Endometrial microvascular endothelial cells (primary cell): ENCODE measurements around the gene CCDC13. TPM values are rescaled to one million over a fixed set of nuclear protein-coding genes. Genes with fewer than 3 reads are reported as not detected.

Experiments
- in situ Hi-C: cut with HindIII; loops from 2 replicates; pipeline ENCODE4 v1.10.0; 2017; ENCODE audit warnings: low sequenced_read_pairs, low pct_unique_long_range_greater_than_20kb; ENCODE audit errors: inconsistent ontology term
- total RNA-seq: library from RNA; depleted of rRNA; stranded (reverse); fragments of >200 nt; gene quantifications from one replicate; pipeline ENCODE4 v1.2.3, GENCODE V29; 2015; ENCODE audit errors: inconsistent ontology term

CCDC13 gene
- total RNA-seq, 1 donor from 2014 or later = not detected

DNA sequence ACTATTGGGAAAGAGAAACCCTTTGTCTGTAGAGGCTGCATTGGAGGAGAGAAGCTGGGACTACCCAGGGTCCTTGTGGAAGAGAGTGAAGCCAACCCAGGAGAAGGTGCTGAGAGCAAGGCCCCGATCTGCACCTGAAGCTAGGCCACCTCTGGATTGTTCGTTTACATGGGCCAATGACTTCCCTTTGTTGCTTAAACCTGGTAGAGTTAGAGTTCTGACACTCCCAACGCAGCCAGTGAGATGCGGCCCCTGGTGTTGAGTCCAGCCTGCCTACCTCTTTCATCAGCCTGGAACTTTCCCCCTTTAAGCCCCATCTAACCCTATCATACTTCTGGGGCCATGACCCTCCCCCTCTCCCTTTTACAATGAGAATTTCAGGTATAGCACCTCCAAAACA lies 30.8 kb downstream of the CCDC13 start:
- in situ Hi-C loops = no loop called here

DNA sequence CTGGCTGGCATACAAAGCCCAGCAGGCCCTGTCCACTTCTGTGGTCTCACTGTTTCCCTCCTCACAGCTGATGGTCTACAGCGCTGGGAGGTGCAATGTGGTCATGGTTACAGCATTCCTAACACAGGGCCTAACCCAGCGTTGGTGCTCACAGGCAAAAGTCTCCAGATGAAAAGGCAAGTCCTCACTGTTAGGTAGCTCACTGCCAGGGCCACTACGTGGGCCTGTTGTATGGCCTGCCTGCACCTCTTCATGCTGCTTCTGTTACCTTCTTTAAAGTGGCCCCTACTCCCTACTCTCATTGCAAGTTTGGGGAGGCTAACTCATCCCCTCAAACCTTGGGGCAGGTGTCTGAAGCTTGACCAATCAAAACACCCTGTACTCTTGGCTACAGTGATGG lies 31.3 kb downstream of the CCDC13 start:
- in situ Hi-C loops = no loop called here

DNA sequence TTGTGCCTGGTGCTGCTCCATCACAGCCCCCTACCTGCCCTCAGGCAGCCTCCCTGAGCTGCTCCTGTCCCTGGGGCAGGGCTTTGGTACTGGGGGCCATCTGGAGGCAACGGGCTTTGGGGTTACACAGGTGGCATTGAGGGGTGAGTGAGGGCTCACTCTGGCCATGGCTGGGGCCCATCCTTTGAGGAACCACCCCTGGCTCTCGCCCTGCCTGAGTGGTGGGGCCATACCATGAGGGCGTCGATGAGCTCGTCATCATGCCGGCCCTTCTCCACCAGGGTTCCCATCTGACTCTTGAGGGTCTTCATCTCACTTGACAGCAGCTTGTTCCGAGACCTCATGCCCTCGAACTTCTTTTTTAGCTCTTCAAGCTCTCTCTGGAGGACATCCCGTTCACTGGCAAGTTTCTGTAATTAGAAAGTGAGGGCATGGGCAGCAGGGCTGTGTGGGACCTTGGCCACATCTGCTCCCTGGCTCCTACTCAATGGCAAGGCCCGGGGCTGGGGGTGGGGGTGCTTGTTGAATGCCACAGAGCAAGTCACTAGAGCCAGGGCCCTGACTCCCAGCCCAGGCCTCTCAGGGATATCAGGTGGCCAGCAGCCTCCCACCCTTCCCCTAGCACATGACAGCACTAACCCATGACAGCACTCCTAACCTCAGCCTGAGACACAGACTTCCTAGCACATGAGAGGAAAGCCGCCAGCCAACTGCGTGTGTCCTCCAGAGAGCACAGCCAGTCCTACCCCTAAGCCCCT lies 33.5 kb downstream of the CCDC13 start:
- in situ Hi-C loops = no loop called here

DNA sequence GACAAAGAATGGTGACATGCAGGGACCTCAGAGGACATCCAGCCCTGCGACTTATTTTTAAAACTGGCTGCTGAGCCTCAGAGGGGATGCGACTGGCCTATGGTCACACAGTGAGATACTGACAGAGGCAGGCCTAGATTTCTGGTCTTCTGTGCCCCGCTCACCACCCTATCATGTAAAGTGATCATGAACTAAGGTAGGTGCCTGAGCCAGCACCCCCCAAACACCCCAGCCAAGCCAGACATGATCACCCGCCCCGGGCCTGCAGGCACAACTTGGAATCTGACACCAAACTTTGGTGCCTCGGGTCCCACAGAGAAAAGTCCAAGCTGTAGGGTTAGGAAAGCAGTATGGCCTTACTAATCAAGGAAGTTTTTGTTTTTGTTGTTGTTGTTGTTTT lies 36.5 kb downstream of the CCDC13 start:
- in situ Hi-C loops = no loop called here

- in situ Hi-C loops = no loop called here
These were observed 37.0 kb downstream of the CCDC13 start for GRCh38 chr3:42736081-42736480.

DNA sequence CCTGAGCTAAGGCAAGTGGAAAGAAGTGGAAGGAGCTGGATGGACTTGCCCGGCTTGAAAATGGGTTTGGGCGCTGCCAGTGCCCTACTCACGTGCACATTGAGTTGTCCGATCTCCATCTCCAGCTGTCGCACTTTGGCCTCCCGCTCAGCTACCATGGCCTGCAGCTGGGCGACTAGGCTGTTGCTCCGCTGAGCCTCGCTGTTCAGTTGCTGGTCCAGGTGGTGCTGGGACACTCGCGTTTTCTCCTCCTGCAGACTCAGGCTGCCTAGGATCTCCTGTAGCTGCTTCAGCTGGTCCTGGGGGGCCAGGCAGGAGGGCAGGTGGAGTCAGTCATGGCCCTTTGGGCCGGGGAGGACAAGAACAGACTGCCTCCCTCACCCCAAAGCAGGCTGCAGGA lies 37.4 kb downstream of the CCDC13 start:
- in situ Hi-C loops = no loop called here

- in situ Hi-C loops = no loop called here
These were observed 38.0 kb downstream of the CCDC13 start for GRCh38 chr3:42735019-42735418.

DNA sequence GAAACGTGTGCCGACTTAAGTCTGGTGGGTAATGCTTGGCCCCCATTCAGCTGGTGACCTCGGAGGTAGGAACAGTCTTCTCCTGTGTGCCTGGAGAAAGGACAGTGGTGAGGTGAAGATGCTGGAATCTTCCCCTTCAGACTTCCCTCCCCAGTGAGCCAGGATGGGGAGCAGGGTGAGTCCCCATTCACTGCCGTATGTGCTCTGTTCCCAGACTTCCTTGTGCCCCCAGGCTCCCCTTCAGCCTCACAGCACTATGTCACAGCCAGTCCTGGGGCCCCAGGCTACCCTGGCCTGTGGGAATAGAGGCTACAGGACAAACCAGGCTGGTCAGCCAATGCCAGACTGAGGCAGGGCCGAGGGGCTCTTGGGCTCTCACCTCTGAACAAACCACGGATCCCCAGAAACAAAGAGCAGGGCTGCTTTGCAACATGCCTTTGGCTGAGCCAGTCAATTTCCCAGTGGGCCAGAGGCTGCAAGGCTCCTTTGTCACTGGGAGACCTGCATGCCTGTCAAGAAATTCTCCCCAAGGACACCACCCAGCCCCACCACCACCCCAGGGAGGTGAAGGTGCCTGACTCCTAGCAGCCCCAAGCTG lies 38.7 kb downstream of the CCDC13 start:
- in situ Hi-C loops = no loop called here

DNA sequence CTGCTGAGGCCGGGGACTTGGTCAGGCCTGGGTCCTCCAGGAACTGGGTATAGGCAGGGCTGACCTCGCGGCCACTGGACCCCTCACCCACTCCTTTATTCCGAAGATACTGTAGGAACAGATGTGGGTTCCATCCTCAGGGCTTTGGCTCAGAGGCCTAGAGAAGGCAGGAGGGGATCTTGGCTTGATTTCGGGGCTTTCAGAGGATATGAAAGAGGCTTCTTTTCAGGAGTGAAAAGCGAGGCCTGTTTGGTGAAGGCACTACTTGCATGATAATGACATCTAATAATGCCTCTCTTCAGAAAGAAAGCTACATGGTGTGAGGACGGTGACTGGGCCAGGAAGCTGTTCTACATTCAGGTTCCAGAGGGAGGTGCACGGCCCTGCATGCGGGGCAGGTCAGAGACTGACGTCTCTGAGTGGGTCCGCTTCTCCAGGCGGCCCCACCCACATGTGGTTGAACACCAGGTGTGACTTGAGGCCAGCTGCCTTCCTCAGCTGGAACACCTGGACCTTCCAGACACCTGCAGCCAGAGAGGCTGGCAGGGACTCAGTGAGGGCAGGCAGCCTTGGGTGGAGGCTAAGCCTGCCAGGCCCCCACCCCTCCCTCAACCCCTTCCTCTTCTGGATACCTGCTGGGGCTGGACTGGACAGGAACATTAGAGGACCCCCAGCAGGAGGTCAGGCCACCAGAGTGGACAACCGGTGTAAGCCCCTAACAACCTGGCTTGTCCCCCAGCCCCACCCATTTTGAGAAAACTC lies 39.4 kb downstream of the CCDC13 start:
- in situ Hi-C loops = no loop called here

DNA sequence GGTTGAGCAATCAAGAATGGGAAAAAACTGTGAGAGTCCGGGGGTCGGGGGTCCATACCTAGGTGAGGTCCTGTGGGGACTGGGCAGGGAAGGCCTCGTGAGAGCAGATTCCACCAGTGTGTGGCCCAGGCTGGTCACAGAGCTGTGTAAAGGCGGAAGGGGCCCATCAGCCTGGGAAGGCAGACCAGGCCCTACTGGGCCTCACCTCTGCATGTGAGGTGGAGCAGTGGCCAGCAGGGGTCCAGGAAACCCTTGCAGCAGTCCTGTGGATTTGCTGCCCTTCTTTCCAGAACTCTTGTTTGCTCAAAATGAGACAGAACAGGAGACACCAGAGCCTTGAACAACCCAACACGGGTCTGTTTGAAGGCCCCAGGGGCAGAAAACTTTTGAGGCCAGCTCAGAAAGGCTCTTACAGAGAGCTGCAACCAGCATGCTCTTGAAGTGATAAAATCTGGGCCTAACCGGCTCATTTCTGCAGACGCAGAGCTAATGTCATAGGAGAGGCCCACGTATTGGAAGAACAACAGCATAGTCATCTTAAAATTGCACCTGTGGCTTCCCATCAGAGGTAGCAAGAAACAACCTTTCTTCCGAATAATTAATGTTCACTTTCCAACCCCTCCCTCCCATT lies 40.1 kb downstream of the CCDC13 start:
- in situ Hi-C loops = no loop called here

GRCh38 chr3:42732196-42732828 lies 40.7 kb downstream of the CCDC13 start:
- in situ Hi-C loops = no loop called here

DNA sequence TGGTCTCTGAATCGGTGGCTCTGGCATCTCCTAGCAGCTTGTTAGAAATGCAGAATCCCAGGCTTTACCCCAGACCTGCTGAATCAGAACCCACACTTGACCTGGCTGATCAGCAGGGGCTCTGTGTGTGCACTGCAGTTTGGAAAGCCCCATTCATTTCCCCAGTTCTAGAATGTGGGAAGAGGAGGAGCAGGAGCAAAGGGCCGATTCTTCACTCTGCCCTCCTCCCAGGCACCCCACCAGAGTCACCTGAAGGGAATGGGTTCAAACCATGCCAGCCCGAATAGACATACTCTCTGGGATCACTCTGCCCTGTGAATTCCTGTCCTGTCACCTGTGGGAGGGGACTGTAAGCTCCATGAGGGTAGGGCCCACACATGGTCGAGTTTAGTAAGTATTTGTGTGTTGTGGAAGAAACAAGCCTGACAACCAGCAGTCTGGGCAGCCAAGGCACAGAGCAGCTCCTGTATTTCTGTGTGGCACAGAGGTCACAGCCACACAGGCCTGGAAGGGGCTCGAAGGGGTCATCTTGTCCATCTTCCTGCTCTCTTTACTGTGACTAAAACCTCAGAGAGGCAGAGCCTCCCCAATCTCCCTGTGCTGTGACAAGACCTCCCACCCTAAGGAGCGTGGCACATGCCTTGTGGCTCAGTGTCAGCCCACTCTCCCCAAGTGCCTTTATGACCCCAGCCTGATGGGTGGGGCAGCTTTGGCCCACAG lies 41.4 kb downstream of the CCDC13 start:
- in situ Hi-C loops = no loop called here

DNA sequence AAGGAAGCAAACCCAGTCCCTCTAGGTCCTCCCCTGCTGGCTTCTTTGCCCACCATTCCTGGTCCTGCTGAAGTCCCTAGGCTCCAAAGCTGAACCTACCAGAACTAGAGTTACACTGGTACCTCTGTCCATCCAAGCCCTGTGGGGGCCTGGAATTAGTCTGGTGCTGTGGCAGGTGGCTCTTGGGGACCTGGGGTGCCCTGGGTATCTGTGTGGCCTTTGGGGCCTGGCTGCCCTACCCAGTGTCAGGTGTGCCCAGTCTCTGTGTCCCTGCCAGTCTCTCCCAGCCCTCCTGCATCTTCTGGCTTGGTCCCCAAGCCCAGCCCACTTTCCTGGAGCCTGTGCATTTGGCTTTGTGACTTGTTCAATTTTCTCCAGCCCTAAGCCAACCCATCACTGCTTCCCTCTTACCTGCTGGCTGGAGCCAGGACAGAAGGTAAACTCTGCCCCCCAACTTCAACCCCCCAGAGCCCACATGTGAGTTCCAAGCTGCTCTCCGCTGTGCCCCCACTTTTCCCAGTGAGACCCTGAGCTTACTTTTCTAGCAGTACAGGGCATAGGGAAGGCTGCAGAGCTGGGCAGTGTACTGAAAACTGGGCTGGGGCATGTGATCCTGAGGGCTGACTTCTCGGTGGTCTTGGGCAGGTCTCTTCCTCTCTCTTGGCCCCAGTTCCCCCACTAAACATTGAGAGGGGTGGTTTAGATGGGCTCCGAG lies 42.2 kb downstream of the CCDC13 start:
- in situ Hi-C loops = no loop called here

DNA sequence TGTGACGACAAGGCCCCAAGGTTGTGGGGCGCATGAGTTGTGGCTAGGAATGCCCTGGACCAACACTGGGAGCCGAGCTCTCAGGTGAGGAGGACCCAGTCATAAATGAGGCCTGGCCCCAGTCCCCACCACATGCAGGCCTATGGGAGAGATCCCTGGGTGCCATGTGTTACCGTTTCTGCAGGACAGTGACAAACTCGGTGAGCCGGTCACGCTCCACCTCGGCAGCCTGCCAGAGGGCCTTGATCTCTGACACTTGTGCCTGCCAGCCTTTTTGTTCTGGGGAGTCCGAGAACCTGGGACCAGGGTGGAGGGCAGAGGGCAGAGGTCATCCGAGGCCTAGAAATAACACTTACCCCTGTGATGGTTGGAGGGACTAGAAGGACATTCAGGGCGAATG lies 42.8 kb downstream of the CCDC13 start:
- in situ Hi-C loops = no loop called here

- in situ Hi-C loops = no loop called here
These were observed 43.5 kb downstream of the CCDC13 start for GRCh38 chr3:42729404-42730145.

GRCh38 chr3:42728668-42729364 lies 44.2 kb downstream of the CCDC13 start:
- in situ Hi-C loops = no loop called here

- in situ Hi-C loops = no loop called here
These were observed 45.0 kb downstream of the CCDC13 start for GRCh38 chr3:42728056-42728455.
